BE2C (cell line): ENCODE data around the gene ZNF800.

Experiments used
- DNase-seq: peaks from one replicate; pipeline ENCODE4 v3.0.0-alpha.2; 2020
- H3K27me3 ChIP-seq: fragments of 250-450 bp; sonication (Bioruptor Pico); 2 replicates; pipeline ENCODE4 v1.5.1; 2020; ENCODE audit warnings: mild to moderate bottlenecking
- H3K36me3 ChIP-seq: fragments of 250-450 bp; sonication (Bioruptor Pico); 2 replicates; pipeline ENCODE4 v1.5.1; 2020; ENCODE audit warnings: mild to moderate bottlenecking
- H3K4me1 ChIP-seq: fragments of 250-450 bp; sonication (Bioruptor Pico); 2 replicates; pipeline ENCODE4 v1.5.1; 2020
- H3K4me3 ChIP-seq: 2 replicates; pipeline ENCODE4 v1.5.1; 2011; ENCODE audit warnings: low read depth, low read length
- H3K9me3 ChIP-seq: fragments of 250-450 bp; sonication (Bioruptor Pico); 2 replicates; pipeline ENCODE4 v1.5.1; 2020
- CTCF ChIP-seq: IDR thresholded peaks from 2 replicates; pipeline ENCODE4 v1.5.1; 2012; ENCODE audit warnings: mild to moderate bottlenecking, low read depth, low read length

The ZNF800 gene

GRCh38 chr7:127365164-127365956 lies 27.1 kb downstream of the ZNF800 start:
- Histone ChIP-seq H3K36me3 (peaks cover 10% of the 10 kb centered on the region), H3K4me3 (no peak overlapping the region), H3K9me3 (no peaks in the 10 kb centered on the region; the same call in 1 of the 2 replicates), H3K4me1 (peaks cover 30% of the 10 kb centered on the region), H3K27me3 (no peaks in the 10 kb centered on the region)
- no peak for DNase-seq
- no peak for TF ChIP-seq CTCF

GRCh38 chr7:127362364-127363027 lies 30.0 kb downstream of the ZNF800 start:
- TF ChIP-seq CTCF = no peak
- H3K4me3 ChIP-seq = no peak overlapping the region
- peaks cover 7% of the 10 kb centered on the region for H3K36me3 ChIP-seq
- no peaks in the 10 kb centered on the region; the same call in 1 of the 2 replicates for H3K9me3 ChIP-seq
- no peaks in the 10 kb centered on the region for H3K27me3 ChIP-seq
- H3K4me1 ChIP-seq = peaks cover 31% of the 10 kb centered on the region
- DNase-seq = no peak

GRCh38 chr7:127361736-127362135 lies 30.8 kb downstream of the ZNF800 start:
- TF ChIP-seq CTCF = no peak
- Histone ChIP-seq H3K4me1 (peaks cover 31% of the 10 kb centered on the region), H3K4me3 (no peak overlapping the region), H3K36me3 (peaks cover 7% of the 10 kb centered on the region), H3K9me3 (no peaks in the 10 kb centered on the region; the same call in 1 of the 2 replicates), H3K27me3 (no peaks in the 10 kb centered on the region)
- DNase-seq = no peak

GRCh38 chr7:127359011-127359410 lies 33.5 kb downstream of the ZNF800 start:
- no peak overlapping the region for H3K4me3 ChIP-seq
- H3K27me3 ChIP-seq = no peaks in the 10 kb centered on the region
- DNase-seq = no peak
- peaks cover 14% of the 10 kb centered on the region for H3K4me1 ChIP-seq
- TF ChIP-seq CTCF = no peak
- H3K9me3 ChIP-seq = no peaks in the 10 kb centered on the region; the same call in 1 of the 2 replicates
- peaks cover 7% of the 10 kb centered on the region for H3K36me3 ChIP-seq

- H3K4me3 ChIP-seq = no peak overlapping the region
- no peak for TF ChIP-seq CTCF
- H3K9me3 ChIP-seq = no peaks in the 10 kb centered on the region
- no peak for DNase-seq
- no peaks in the 10 kb centered on the region for H3K36me3 ChIP-seq
- H3K4me1 ChIP-seq = peaks cover 4% of the 10 kb centered on the region; the same call in 1 of the 2 replicates
- no peaks in the 10 kb centered on the region for H3K27me3 ChIP-seq
These were observed 38.6 kb downstream of the ZNF800 start for GRCh38 chr7:127353897-127354296.

- TF ChIP-seq CTCF = no peak
- Histone ChIP-seq H3K36me3 (no peaks in the 10 kb centered on the region), H3K4me3 (no peak overlapping the region), H3K27me3 (no peaks in the 10 kb centered on the region), H3K9me3 (peaks cover 2% of the 10 kb centered on the region; the same call in 1 of the 2 replicates), H3K4me1 (no peaks in the 10 kb centered on the region)
- DNase-seq = no peak
These were observed 41.9 kb downstream of the ZNF800 start for GRCh38 chr7:127350586-127350985.
